Fibroblast of lung (primary cell): ENCODE results near the gene FBXO17. TPM values are rescaled to one million over a fixed set of nuclear protein-coding genes. Genes with fewer than 3 reads are reported as not detected.

Experiments
- DNase-seq, 2 donors: peaks; one replicate each; pipeline versions ENCODE4 v3.0.0 to v3.0.0-alpha.2; 2010; ENCODE audit warnings: low read depth in 2 of 2
- H2AFZ ChIP-seq: 2 replicates; pipeline ENCODE4 v1.5.1; 2012; ENCODE audit warnings: low read length, control low read depth, inconsistent platforms
- H3K27ac ChIP-seq: 2 replicates; pipeline ENCODE4 v1.5.1; 2011; ENCODE audit warnings: low read length, control low read depth; ENCODE audit not compliant: insufficient read depth
- H3K27me3 ChIP-seq: 2 replicates; pipeline ENCODE4 v1.5.1; 2011; ENCODE audit warnings: mild to moderate bottlenecking, low read length; ENCODE audit not compliant: control insufficient read depth, insufficient read depth
- H3K36me3 ChIP-seq: 2 replicates; pipeline ENCODE4 v1.5.1; 2011; ENCODE audit warnings: low read length; ENCODE audit not compliant: control insufficient read depth, insufficient read depth
- H3K4me1 ChIP-seq: 2 replicates; pipeline ENCODE4 v1.5.1; 2011; ENCODE audit warnings: low read length; ENCODE audit not compliant: control insufficient read depth, insufficient read depth; ENCODE audit errors: extremely low read depth
- H3K4me2 ChIP-seq: 2 replicates; pipeline ENCODE4 v1.5.1; 2011; ENCODE audit warnings: low read length, control low read depth; ENCODE audit not compliant: insufficient read depth; ENCODE audit errors: extremely low read depth
- H3K4me3 ChIP-seq, 4 experiments: fragments of 200-600 bp in 1 of 4; sonication (generic) in 1 of 4; replicated peaks in 1 of 4; 2 replicates each; pipeline ENCODE4 v1.5.1; 2011 to 2016; ENCODE audit warnings: low read length in 4 of 4, low read depth in 3 of 4, mild to moderate bottlenecking in 3 of 4, control low read depth in 2 of 4, inconsistent platforms in 1 of 4, mixed read lengths in 1 of 4; ENCODE audit not compliant: insufficient read depth in 1 of 4; ENCODE audit errors: control extremely low read depth in 1 of 4
- H3K79me2 ChIP-seq: 2 replicates; pipeline ENCODE4 v1.5.1; 2012; ENCODE audit warnings: mild to moderate bottlenecking, low read length, inconsistent platforms; ENCODE audit not compliant: control insufficient read depth, insufficient read depth
- H3K9ac ChIP-seq: 2 replicates; pipeline ENCODE4 v1.5.1; 2011; ENCODE audit warnings: mild to moderate bottlenecking, low read length, control low read depth; ENCODE audit not compliant: insufficient read depth
- H3K9me3 ChIP-seq: 2 replicates; pipeline ENCODE4 v1.5.1; 2012; ENCODE audit warnings: low read depth, low read length; ENCODE audit not compliant: control insufficient read depth, insufficient read depth
- H4K20me1 ChIP-seq: 2 replicates; pipeline ENCODE4 v1.5.1; 2011; ENCODE audit warnings: low read length; ENCODE audit not compliant: control insufficient read depth, insufficient read depth; ENCODE audit errors: extremely low read depth
- EZH2 ChIP-seq: IDR thresholded peaks from 2 replicates; pipeline ENCODE4 v1.5.1; 2012; ENCODE audit warnings: low read length, control low read depth, mild to moderate bottlenecking; ENCODE audit errors: missing control alignments
- polyA plus RNA-seq, 2 donors: library from polyadenylated mRNA; depleted of rRNA in 1 of 2; stranded (reverse) in 1 of 2; unstranded in 1 of 2; fragments of >200 nt; gene quantifications; 2 replicates each; pipeline ENCODE4 v1.2.1, GENCODE V29; 2011 to 2012; ENCODE audit warnings: missing spikeins in 1 of 2
- total RNA-seq: library from RNA; depleted of rRNA; stranded (reverse); fragments of >200 nt; gene quantifications from 2 replicates; pipeline ENCODE4 v1.2.1, GENCODE V29; 2014
- TF ChIP-seq, protein P1 (sequence below), 2 donors: IDR thresholded peaks in 1 of 2; conservative IDR thresholded peaks in 1 of 2; 1 replicate in 1 of 2; 2 replicates in 1 of 2; pipeline ENCODE4 v1.5.1; 2011 to 2012; ENCODE audit warnings: low read length in 2 of 2, control low read depth in 1 of 2, inconsistent platforms in 1 of 2, low read depth in 1 of 2, mild to moderate bottlenecking in 1 of 2

Gene FBXO17
- total and polyA plus RNA-seq, 2 donors (not counting 1 experiment from before 2014, with no cell fraction given), result 10.2 to 25.8 TPM

DNA sequence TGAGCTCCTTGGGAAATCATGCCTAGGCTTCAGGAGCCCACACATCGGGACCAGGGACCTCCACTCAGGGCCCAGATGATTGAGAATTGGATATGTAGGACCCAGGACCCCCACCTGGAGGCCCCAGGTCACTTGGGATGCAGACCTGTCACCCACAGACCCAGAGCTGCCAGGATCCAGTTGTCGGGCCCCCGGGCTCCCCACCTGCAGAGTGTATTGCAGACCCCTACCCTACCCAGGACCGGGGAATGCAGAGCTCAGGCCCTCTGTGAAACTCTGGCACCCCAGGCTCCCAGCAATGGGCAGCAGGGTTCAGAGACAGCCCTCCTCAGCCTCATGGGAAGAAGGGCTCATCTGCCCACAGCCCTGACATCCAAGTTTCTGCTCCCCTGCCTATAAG, 69.9 kb downstream of the FBXO17 start:
- Histone ChIP-seq H3K9ac (no peak overlapping the region), H3K27ac (no peak overlapping the region), H3K9me3 (no peaks in the 10 kb centered on the region), H4K20me1 (no peaks in the 10 kb centered on the region), H3K27me3 (no peaks in the 10 kb centered on the region), H2AFZ (no peak overlapping the region), H3K4me1 (no peaks in the 10 kb centered on the region), H3K4me3 (no peak overlapping the region), H3K79me2 (peaks cover 3% of the 10 kb centered on the region), H3K4me2 (no peak overlapping the region), H3K36me3 (peaks cover 5% of the 10 kb centered on the region)
- DNase-seq, result no peak
- TF ChIP-seq, protein P1, sequence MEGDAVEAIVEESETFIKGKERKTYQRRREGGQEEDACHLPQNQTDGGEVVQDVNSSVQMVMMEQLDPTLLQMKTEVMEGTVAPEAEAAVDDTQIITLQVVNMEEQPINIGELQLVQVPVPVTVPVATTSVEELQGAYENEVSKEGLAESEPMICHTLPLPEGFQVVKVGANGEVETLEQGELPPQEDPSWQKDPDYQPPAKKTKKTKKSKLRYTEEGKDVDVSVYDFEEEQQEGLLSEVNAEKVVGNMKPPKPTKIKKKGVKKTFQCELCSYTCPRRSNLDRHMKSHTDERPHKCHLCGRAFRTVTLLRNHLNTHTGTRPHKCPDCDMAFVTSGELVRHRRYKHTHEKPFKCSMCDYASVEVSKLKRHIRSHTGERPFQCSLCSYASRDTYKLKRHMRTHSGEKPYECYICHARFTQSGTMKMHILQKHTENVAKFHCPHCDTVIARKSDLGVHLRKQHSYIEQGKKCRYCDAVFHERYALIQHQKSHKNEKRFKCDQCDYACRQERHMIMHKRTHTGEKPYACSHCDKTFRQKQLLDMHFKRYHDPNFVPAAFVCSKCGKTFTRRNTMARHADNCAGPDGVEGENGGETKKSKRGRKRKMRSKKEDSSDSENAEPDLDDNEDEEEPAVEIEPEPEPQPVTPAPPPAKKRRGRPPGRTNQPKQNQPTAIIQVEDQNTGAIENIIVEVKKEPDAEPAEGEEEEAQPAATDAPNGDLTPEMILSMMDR (conservative IDR thresholded peaks at IDR 0.05 in 1 of 2, IDR thresholded peaks at IDR 0.05 in 1 of 2; ENCODE audit: low read depth in 1 of 2, low read length in 2 of 2), result no peak
- no peak for TF ChIP-seq EZH2

DNA sequence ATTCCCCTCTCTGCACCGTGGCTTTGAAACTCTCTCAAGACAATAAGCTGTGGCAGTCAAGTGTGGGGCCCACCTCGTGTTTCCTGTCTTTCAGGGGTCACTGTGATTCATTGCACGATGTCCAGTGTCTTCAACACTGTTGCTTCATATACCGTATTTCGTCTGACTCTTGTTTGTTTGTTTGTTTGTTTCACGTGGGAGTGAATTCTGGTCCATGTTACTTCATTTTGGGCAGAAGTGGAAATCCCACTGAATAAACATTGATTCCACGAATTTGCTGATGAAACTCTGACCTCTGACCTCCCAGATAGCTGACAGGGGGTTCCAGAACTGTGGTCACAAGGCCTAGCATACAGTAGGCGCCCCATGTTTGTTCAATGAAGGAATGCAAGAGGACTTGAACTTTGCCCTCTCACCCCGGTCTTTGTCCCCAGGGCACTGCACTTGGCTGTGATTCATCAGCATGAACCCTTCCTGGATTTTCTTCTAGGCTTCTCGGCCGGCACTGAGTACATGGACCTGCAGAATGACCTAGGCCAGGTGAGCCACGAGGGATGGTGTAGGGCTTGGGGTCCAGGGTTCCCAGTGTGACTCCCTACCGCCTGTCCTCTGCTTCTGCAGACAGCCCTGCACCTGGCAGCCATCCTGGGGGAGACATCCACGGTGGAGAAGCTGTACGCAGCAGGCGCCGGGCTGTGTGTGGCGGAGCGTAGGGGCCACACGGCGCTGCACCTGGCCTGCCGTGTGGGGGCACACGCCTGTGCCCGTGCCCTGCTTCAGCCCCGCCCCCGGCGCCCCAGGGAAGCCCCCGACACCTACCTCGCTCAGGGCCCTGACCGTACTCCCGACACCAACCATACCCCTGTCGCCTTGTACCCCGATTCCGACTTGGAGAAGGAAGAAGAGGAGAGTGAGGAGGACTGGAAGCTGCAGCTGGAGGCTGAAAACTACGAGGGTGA, 70.7 kb downstream of the FBXO17 start:
- Histone ChIP-seq H3K36me3 (peaks cover 5% of the 10 kb centered on the region), H3K9me3 (no peaks in the 10 kb centered on the region), H4K20me1 (no peaks in the 10 kb centered on the region), H3K27ac (no peak overlapping the region), H3K27me3 (no peaks in the 10 kb centered on the region), H3K9ac (no peak overlapping the region), H3K79me2 (peaks cover 3% of the 10 kb centered on the region), H3K4me1 (no peaks in the 10 kb centered on the region), H3K4me2 (no peak overlapping the region), H2AFZ (no peak overlapping the region), H3K4me3 (no peak overlapping the region)
- TF ChIP-seq, protein P1 (conservative IDR thresholded peaks at IDR 0.05 in 1 of 2, IDR thresholded peaks at IDR 0.05 in 1 of 2; ENCODE audit: low read depth in 1 of 2, low read length in 2 of 2), result no peak
- TF ChIP-seq EZH2, result no peak
- DNase-seq, result no peak

DNA sequence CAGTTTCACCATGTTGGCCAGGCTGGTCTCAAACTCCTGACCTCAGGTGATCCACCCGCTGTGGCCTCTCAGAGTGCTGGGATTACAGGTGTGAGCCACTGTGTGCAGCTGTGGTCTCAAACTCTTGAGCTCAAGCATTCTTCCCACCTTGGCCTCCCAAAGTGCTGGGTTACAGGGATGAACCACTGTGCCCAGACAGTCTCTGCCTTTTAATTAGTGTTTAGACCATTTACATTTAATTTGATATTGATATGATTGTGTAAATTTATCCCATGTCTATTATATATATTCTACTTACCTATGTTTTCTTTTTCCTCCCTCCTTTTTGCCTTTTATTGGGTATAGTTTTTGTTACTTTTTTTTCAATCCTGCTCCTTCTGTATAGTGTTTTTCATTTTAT, 73.9 kb downstream of the FBXO17 start:
- no peak overlapping the region for H2AFZ ChIP-seq
- no peak for TF ChIP-seq EZH2
- TF ChIP-seq, protein P1 (conservative IDR thresholded peaks at IDR 0.05 in 1 of 2, IDR thresholded peaks at IDR 0.05 in 1 of 2; ENCODE audit: low read depth in 1 of 2, low read length in 2 of 2), result no peak
- peaks cover 3% of the 10 kb centered on the region for H3K36me3 ChIP-seq
- H3K4me3 ChIP-seq, result no peak overlapping the region
- H3K9me3 ChIP-seq, result no peaks in the 10 kb centered on the region
- no peaks in the 10 kb centered on the region for H3K4me1 ChIP-seq
- H3K27ac ChIP-seq, result no peak overlapping the region
- no peak overlapping the region for H3K9ac ChIP-seq
- no peaks in the 10 kb centered on the region for H3K27me3 ChIP-seq
- no peak for DNase-seq
- H3K79me2 ChIP-seq, result peaks cover 5% of the 10 kb centered on the region
- H4K20me1 ChIP-seq, result no peaks in the 10 kb centered on the region
- H3K4me2 ChIP-seq, result no peak overlapping the region
